KMS-11 (cell line): ENCODE measurements around the gene ARHGAP1.

Source experiments
- H2AFZ ChIP-seq: fragments of 200-600 bp; sonication (generic); 2 replicates; pipeline ENCODE4 v1.6.1; 2016; ENCODE audit warnings: antibody characterized with exemption, mixed run types, low read depth
- H3K27ac ChIP-seq: fragments of 200-600 bp; sonication (generic); 2 replicates; pipeline ENCODE4 v1.6.1; 2016; ENCODE audit warnings: mild to moderate bottlenecking, mixed run types
- H3K27me3 ChIP-seq: fragments of 200-600 bp; sonication (generic); 2 replicates; pipeline ENCODE4 v1.6.1; 2017; ENCODE audit warnings: mild to moderate bottlenecking, low read depth, mixed run types, moderate library complexity; ENCODE audit not compliant: insufficient read depth
- H3K36me3 ChIP-seq: fragments of 200-600 bp; sonication (generic); 2 replicates; pipeline ENCODE4 v1.6.1; 2017; ENCODE audit warnings: mild to moderate bottlenecking, mixed run types; ENCODE audit not compliant: insufficient read depth
- H3K4me1 ChIP-seq: fragments of 200-600 bp; sonication (generic); 2 replicates; pipeline ENCODE4 v1.6.1; 2016; ENCODE audit warnings: mild to moderate bottlenecking, low read depth, mixed run types; ENCODE audit not compliant: poor library complexity, severe bottlenecking
- H3K4me2 ChIP-seq: fragments of 200-600 bp; sonication (generic); 2 replicates; pipeline ENCODE4 v1.7.0; 2016; ENCODE audit warnings: mild to moderate bottlenecking, mixed run types
- H3K4me3 ChIP-seq: fragments of 200-600 bp; sonication (generic); IDR thresholded peaks from 2 replicates; pipeline ENCODE4 v1.6.1; 2017; ENCODE audit warnings: low read depth, low read length, mixed read lengths; ENCODE audit not compliant: insufficient read depth
- H3K79me2 ChIP-seq: fragments of 200-600 bp; sonication (generic); 2 replicates; pipeline ENCODE4 v1.6.1; 2016; ENCODE audit warnings: low read depth, mixed run types; ENCODE audit not compliant: insufficient read depth
- H3K9ac ChIP-seq: fragments of 200-600 bp; sonication (generic); 2 replicates; pipeline ENCODE4 v1.6.1; 2016; ENCODE audit warnings: mild to moderate bottlenecking, mixed run types
- H4K20me1 ChIP-seq: fragments of 200-600 bp; sonication (generic); 2 replicates; pipeline ENCODE4 v1.6.1; 2016; ENCODE audit warnings: mild to moderate bottlenecking, mixed run types; ENCODE audit not compliant: insufficient read depth
- CTCF ChIP-seq: fragments of 200-600 bp; sonication (generic); conservative IDR thresholded peaks from 2 replicates; pipeline ENCODE4 v1.6.1; 2017; ENCODE audit warnings: low read depth, mild to moderate bottlenecking, antibody characterized with exemption, low read length, moderate library complexity, mixed read lengths

The ARHGAP1 gene

GRCh38 chr11:46700241-46701077 lies at the start of gene ARHGAP1, which contains the start of gene ZNF408:
Gene ARHGAP1, minus strand, starts transcription at chr11:46700619. Its CDS starts 4,512 bp downstream, at chr11:46696107.
Gene ZNF408, plus strand, starts transcription at chr11:46701031. Its CDS starts 17 bp downstream, at chr11:46701048.
- H3K9ac ChIP-seq, result peak within 1 kb of the TSS; percentile 75
- H4K20me1 ChIP-seq, result no peaks in the 10 kb centered on the region
- H3K36me3 ChIP-seq, result no peaks in the 10 kb centered on the region
- H2AFZ ChIP-seq, result peak within 1 kb of the TSS; percentile 76
- no peak for TF ChIP-seq CTCF
- H3K4me2 ChIP-seq, result peak within 1 kb of the TSS; percentile 98
- no peaks in the 10 kb centered on the region for H3K27me3 ChIP-seq
- peak within 1 kb of the TSS; percentile 52 for H3K27ac ChIP-seq
- no peak within 1 kb of the TSS for H3K4me3 ChIP-seq
- H3K4me1 ChIP-seq, result peaks cover 31% of the 10 kb centered on the region
- H3K79me2 ChIP-seq, result peaks cover 45% of the 10 kb centered on the region

DNA sequence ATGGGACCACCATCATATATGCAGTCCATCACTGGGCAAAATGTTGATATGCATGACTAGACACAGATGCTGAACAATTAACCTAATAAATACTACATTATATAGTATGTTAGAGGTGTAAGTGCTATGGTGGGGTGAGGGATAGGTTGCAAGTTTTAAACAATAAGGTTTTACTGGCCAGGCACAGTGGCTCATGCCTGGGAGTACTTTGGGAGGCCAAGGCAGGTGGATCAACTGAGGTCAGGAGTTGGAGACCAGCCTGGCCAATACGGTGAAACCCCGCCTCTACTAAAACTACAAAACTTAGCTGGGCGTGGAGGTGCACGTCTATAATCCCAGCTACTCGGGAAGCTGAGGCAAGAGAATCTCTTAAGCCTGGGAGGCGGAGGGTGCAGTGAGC lies 46.7 kb upstream of the ARHGAP1 start:
- TF ChIP-seq CTCF, result no peak
- H3K36me3 ChIP-seq, result peaks cover 16% of the 10 kb centered on the region; the same call in 1 of the 2 replicates
- no peak overlapping the region for H3K4me3 ChIP-seq
- H4K20me1 ChIP-seq, result peaks cover 3% of the 10 kb centered on the region; the same call in 1 of the 2 replicates
- no peaks in the 10 kb centered on the region for H3K27me3 ChIP-seq
- H3K27ac ChIP-seq, result no peak overlapping the region
- H3K4me1 ChIP-seq, result no peaks in the 10 kb centered on the region
- no peak overlapping the region for H3K9ac ChIP-seq
- H3K4me2 ChIP-seq, result no peak overlapping the region
- no peak overlapping the region for H2AFZ ChIP-seq
- H3K79me2 ChIP-seq, result no peaks in the 10 kb centered on the region

DNA sequence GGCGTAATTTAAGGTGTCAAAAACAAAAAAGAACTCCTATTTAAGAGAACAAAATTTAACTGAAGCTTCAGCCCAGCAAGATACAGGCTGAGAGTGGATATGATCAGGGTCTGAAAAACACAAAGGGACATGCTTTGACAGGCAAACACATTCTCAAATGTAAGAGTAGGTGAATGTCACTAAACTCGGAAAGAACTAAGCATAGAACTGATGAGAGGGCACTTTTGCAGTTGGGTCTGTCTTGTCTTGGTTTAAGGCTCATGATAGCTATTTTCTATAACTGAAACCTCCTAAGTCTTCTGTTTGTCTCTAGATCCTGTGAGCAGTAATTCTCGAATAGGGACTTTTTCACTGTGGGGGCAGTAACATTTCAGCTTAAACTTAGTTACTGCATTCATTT lies 45.6 kb upstream of the ARHGAP1 start:
- no peak overlapping the region for H3K4me2 ChIP-seq
- no peak overlapping the region for H3K4me3 ChIP-seq
- H3K27ac ChIP-seq, result no peak overlapping the region
- no peaks in the 10 kb centered on the region for H3K79me2 ChIP-seq
- no peaks in the 10 kb centered on the region for H3K27me3 ChIP-seq
- no peaks in the 10 kb centered on the region for H3K4me1 ChIP-seq
- H3K36me3 ChIP-seq, result peaks cover 10% of the 10 kb centered on the region; the same call in 1 of the 2 replicates
- H3K9ac ChIP-seq, result no peak overlapping the region
- no peak overlapping the region for H2AFZ ChIP-seq
- H4K20me1 ChIP-seq, result peaks cover under 1% of the 10 kb centered on the region; the same call in 1 of the 2 replicates
- TF ChIP-seq CTCF, result no peak

DNA sequence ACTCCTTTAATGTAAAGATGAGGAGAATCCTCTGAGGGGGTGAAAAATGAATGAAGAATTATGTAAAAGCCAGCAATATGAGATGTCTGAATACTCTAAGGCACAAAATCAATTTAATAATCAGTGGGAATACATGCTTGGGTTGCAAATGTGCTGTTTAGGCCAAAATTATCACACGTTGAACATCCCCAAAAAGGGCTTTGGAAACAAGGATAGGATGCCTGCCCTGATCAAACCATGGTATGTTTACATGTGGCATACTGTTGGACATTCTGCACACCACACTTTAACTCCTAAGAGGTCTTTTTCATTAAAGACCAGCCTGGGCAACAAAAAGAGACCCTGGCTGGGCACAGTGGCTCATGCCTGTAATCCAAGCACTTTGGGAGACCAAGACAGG lies 44.9 kb upstream of the ARHGAP1 start:
- Histone ChIP-seq H3K4me3 (no peak overlapping the region), H3K4me1 (no peaks in the 10 kb centered on the region), H2AFZ (no peak overlapping the region), H3K79me2 (no peaks in the 10 kb centered on the region), H3K27ac (no peak overlapping the region), H3K9ac (no peak overlapping the region), H3K4me2 (no peak overlapping the region), H3K27me3 (no peaks in the 10 kb centered on the region), H4K20me1 (no peaks in the 10 kb centered on the region), H3K36me3 (peaks cover 10% of the 10 kb centered on the region; the same call in 1 of the 2 replicates)
- TF ChIP-seq CTCF, result no peak
